Measurements from ENCODE around the gene F2R. TPM values are rescaled to one million over a fixed set of nuclear protein-coding genes. Genes with fewer than 3 reads are reported as not detected.
A peak's percentile ranks its signal among the peaks of the same experiment; 100 is the strongest.

Gene F2R
- total and polyA plus RNA-seq, 2 of the 8 experiments (the other 6 are each of a cell fraction or from before 2014, with no cell fraction given), result 23.8 to 29.1 TPM

DNA sequence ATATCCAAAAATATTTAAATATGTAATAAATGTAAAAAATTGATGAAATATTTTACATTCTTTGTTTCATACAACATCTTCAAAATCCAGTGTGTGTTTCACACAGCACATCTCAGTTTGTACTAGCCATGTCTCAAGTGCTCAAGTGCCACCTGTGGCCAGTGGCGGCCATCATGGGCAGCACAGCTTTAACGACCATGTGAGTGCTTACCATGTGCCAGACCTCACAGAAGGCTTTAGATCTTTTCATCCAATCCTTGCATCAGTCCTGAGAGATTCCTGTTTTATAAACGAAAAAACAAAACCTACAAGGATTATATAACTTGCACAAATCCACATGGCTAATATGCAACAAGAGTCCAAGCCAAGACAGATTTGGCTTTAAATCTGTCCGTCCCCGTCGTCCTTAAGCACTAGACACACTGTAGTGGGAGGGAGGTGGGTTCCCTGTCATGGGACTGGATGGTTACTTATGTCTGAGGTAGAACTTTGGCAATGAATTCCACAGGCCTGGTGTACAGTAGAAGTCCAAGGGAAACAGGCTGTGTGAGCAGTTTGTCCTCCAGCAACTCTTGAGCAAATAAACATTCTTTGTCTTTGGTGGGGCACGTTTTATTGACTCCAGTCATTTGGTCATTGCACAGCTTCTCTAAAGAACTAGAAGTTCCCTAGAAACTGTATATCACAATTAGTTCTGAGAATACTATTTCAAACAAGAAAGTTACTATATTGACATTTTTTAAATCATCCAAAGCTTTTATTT, 25.0 kb upstream of the F2R start:
- TF ChIP-seq EP300 (IDR thresholded peaks at IDR 0.05; ENCODE audit: borderline replicate concordance in 1 of 2, low read depth in 2 of 2, low read length in 2 of 2), result no peak
- TF ChIP-seq YY1 (IDR thresholded peaks at IDR 0.05; ENCODE audit: low read depth, low read length), result peak; percentile 35; the same call in 1 of the 2 replicates
- no peak for TF ChIP-seq SIN3A (conservative IDR thresholded peaks at IDR 0.05 in 1 of 2, IDR thresholded peaks at IDR 0.05 in 1 of 2; ENCODE audit: low read depth in 1 of 2, low read length in 2 of 2)
- TF ChIP-seq TAF1 (IDR thresholded peaks at IDR 0.05; ENCODE audit: low read depth, low read length), result no peak
- TF ChIP-seq, protein P1, sequence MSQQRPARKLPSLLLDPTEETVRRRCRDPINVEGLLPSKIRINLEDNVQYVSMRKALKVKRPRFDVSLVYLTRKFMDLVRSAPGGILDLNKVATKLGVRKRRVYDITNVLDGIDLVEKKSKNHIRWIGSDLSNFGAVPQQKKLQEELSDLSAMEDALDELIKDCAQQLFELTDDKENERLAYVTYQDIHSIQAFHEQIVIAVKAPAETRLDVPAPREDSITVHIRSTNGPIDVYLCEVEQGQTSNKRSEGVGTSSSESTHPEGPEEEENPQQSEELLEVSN (IDR thresholded peaks at IDR 0.05), result no peak
- Histone ChIP-seq H3K23me2 (ENCODE audit: low read depth, low read length) (no peaks in the 10 kb centered on the region), H3K23ac (ENCODE audit: insufficient read length) (no peak overlapping the region), H4K20me1 (replicated peaks in 1 of 2; ENCODE audit: control insufficient read depth in 1 of 2, insufficient read depth in 2 of 2, low read length in 2 of 2) (no peaks in the 10 kb centered on the region), H3K56ac (replicated peaks; ENCODE audit: insufficient read length, low read depth, low read length) (no peak overlapping the region), H3K9me3 (ENCODE audit: insufficient read depth in 2 of 2, low read depth in 1 of 2, low read length in 1 of 2) (no peaks in the 10 kb centered on the region), H3K4me3 (ENCODE audit: extremely low read depth in 1 of 4, insufficient read depth in 2 of 4, low read depth in 3 of 4, low read length in 4 of 4) (no peak overlapping the region), H3K4me2 (ENCODE audit: insufficient read depth in 1 of 2, low read depth in 2 of 2, low read length in 2 of 2) (no peak overlapping the region), H2AK5ac (ENCODE audit: low read depth, low read length) (no peak overlapping the region), H3K79me2 (ENCODE audit: control insufficient read depth in 1 of 2, insufficient read depth in 2 of 2, low read length in 2 of 2) (no peaks in the 10 kb centered on the region), H3K79me1 (ENCODE audit: low read depth, low read length) (no peaks in the 10 kb centered on the region), H2BK15ac (ENCODE audit: low read length) (no peak overlapping the region), H4K5ac (ENCODE audit: insufficient read length, low read depth, low read length) (no peak overlapping the region), H3K18ac (ENCODE audit: extremely low read depth, low read length) (no peak overlapping the region), H2BK20ac (ENCODE audit: low read length) (no peak overlapping the region), H4K8ac (ENCODE audit: extremely low read depth, insufficient read depth, low read length) (no peak overlapping the region), H2AFZ (ENCODE audit: low read length) (no peak overlapping the region), H4K91ac (replicated peaks; ENCODE audit: insufficient read length, low read length) (no peak overlapping the region), H2BK12ac (ENCODE audit: low read depth, low read length) (no peak overlapping the region), H3K14ac (ENCODE audit: insufficient read length) (no peak overlapping the region), H3K4me1 (replicated peaks in 1 of 4; ENCODE audit: control insufficient read depth in 3 of 4, insufficient read depth in 4 of 4, low read length in 3 of 4) (no peaks in the 10 kb centered on the region), H3K36me3 (ENCODE audit: control insufficient read depth in 2 of 4, insufficient read depth in 4 of 4, low read length in 3 of 4) (peaks cover 0 to 7% (median 1%) of the 10 kb centered on the region in 4 experiments; a peak in 2 of 8 replicates), H3K9ac (replicated peaks in 1 of 4; ENCODE audit: extremely low read depth in 1 of 4, low read depth in 3 of 4, low read length in 3 of 4) (no peak overlapping the region), H2BK5ac (ENCODE audit: low read depth, low read length) (no peak overlapping the region), H3K27ac (ENCODE audit: low read depth, low read length) (no peak overlapping the region), H3K4ac (replicated peaks; ENCODE audit: insufficient read length, low read depth, low read length) (no peak overlapping the region), H3K27me3 (replicated peaks in 1 of 4; ENCODE audit: control insufficient read depth in 3 of 4, extremely low read depth in 1 of 4, insufficient read depth in 3 of 4, low read length in 3 of 4) (no peaks in the 10 kb centered on the region), H2BK120ac (replicated peaks; ENCODE audit: low read depth, low read length) (no peak overlapping the region)
- CTCF ChIA-PET (ENCODE audit: partially characterized antibody), result interaction anchor here (0.6 to 1.5 kb wide), 5 partner anchors 12 to 89 kb away, joined by 3 to 4 read pairs (median 3); no protein-coding TSS in a partner anchor
- 82% methylated on average over 7 of the region's 7 CpGs; no CpG with 5 or more reads in 1 of the 2 experiments for WGBS, 2 experiments (ENCODE audit: extremely low coverage in 1 of 2, insufficient coverage in 1 of 2, insufficient read length in 1 of 2, insufficient replicate concordance in 2 of 2, low coverage in 1 of 2, low lambda C conversion rate in 2 of 2, missing lambda C conversion rate in 1 of 2)
- POLR2A ChIA-PET (ENCODE audit: partially characterized antibody), result no interaction called here
- FAIRE-seq, result no peak
- DNase-seq (ENCODE audit: low read depth in 1 of 2, low spot score in 2 of 2), result no peak

Measured in H1 (cell line).